KOPT-K1 (cell line): ENCODE measurements around the gene GPS1.

Source experiments
- H3K27ac ChIP-seq: fragments of 200-600 bp; sonication (generic); 2 replicates; pipeline ENCODE4 v1.5.1; 2016; ENCODE audit warnings: antibody characterized with exemption, mild to moderate bottlenecking, low read depth, low read length; ENCODE audit not compliant: poor library complexity, severe bottlenecking
- H3K36me3 ChIP-seq: fragments of 200-600 bp; sonication (generic); 2 replicates; pipeline ENCODE4 v1.5.1; 2017; ENCODE audit warnings: antibody characterized with exemption, mild to moderate bottlenecking, low read length, moderate library complexity; ENCODE audit not compliant: insufficient read depth
- H3K9me3 ChIP-seq: fragments of 200-600 bp; sonication (generic); 2 replicates; pipeline ENCODE4 v1.5.1; 2017; ENCODE audit warnings: antibody characterized with exemption, low read length, mild to moderate bottlenecking; ENCODE audit not compliant: insufficient read depth, poor library complexity, severe bottlenecking

GPS1 gene

GRCh38 chr17:82106688-82107305 is 55.1 kb downstream of the GPS1 start:
- no peaks in the 10 kb centered on the region for H3K9me3 ChIP-seq
- H3K36me3 ChIP-seq, result no peaks in the 10 kb centered on the region
- H3K27ac ChIP-seq, result peak overlapping the region; percentile 89
